IPS-NIHi11 (cell line): ENCODE measurements around the gene LRRN3.
A peak's percentile ranks its signal among the peaks of the same experiment; 100 is the strongest.
"Not testable (repeated sequence)": the region's sequence is repeated elsewhere in the genome, so short reads cannot be mapped to it uniquely, and the experiment has no call there.

Source experiments
- DNase-seq: peaks from one replicate; pipeline ENCODE4 v3.0.0; 2012; ENCODE audit warnings: mixed read lengths, low spot score

Gene LRRN3

GRCh38 chr7:111090846-111091245, at the start of gene LRRN3:
Gene LRRN3, plus strand, starts transcription at chr7:111091127. Its CDS starts 31,646 bp downstream, at chr7:111122773.
- no peak for DNase-seq

- DNase-seq: no peak
Measured at GRCh38 chr7:111041577-111041976, 49.4 kb upstream of the LRRN3 start.

GRCh38 chr7:111042842-111043241, 48.1 kb upstream of the LRRN3 start:
- DNase-seq: no peak

DNA sequence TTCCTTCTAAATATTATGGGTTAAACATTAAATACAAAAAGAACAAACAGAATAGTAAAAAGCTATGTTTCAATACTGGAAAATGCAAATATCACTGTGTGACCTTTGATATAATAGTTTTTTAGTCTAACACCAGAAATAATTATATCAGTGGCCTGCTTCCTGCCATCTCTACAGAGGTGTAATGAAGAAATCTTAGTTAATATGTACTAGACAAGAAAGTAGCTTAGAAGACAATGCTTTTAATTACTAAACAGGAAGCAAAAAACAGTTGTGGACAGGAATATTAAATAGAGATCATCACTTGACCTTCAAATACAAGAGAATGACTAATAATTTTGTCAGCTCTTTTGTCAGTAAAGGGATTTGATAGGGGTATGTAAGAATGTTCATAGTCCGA, 47.4 kb upstream of the LRRN3 start:
- no peak for DNase-seq

- no peak for DNase-seq
Measured at GRCh38 chr7:111045449-111045848, 45.5 kb upstream of the LRRN3 start.

DNA sequence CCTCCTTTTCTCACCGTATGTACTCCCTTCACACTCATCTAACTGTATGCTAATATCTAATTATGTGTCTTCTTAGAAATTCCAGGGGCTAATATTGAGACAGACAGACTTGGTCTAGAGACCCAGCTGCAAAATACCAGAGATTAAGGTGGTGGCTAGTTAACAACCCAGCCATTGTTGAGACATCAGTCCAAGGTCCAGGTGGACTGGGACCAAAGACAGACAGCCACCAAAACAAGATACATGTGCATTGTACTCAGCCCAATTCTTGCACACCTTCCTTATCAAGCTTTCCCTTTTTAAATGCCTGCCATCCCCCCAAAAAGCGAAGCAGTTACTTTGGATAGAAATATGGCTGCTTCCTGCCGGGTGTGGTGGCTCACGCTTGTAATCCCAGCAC, 43.3 kb upstream of the LRRN3 start:
- no peak for DNase-seq

- DNase-seq: no peak
Measured at GRCh38 chr7:111049971-111050680, 40.8 kb upstream of the LRRN3 start.

DNA sequence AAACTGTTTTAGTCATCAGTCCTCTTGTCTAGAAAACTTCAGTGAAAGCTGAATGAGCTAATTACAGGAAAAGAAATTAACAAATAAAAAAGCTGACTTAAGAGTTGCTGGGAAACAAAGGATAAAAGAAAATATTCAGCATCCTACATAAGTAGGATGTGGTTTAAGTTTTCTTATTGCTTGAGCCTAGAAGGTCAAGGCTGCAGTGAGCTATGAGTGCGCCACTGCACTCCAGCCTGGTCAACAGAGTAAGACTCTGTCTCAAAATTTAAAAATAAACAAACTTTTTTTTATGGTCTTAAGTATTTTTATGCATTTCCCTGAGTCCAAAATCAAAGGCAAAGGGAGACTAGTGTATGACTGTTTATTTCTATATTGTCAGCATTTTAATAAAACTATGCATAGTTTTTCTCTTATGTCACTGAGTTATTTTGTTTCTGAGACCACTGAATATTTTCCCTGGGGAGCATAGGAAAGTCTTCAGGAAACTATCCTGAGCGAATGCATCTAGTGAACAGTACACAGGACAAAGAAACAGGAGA, 40.0 kb upstream of the LRRN3 start:
- no peak for DNase-seq

- peak; percentile 31 for DNase-seq
Measured at GRCh38 chr7:111051832-111052231, 39.1 kb upstream of the LRRN3 start.

GRCh38 chr7:111053035-111053434, 37.9 kb upstream of the LRRN3 start:
- no peak for DNase-seq

- DNase-seq: no peak
Measured at GRCh38 chr7:111056371-111056770, 34.6 kb upstream of the LRRN3 start.

DNA sequence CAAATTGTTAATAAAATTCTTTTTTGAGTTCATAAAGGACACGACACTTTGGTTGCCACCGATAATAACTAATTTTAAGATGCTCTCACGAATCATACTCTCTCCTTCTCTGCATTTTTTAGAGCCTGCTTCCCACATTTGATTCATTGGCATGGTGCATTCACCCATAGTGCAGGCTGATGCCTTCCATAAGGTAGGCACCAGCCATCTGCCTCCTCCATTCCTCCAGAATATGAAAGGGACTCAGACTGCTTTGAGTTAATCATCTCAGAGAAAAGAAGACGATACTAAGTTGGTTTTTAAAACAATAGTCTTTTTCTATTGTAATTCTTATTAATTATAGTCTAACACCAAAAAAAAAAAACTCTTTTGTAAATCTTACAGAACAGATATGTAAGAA, 33.9 kb upstream of the LRRN3 start:
- DNase-seq: no peak

- DNase-seq: no peak
Measured at GRCh38 chr7:111059833-111060232, 31.1 kb upstream of the LRRN3 start.

GRCh38 chr7:111063166-111063565, 27.8 kb upstream of the LRRN3 start:
- no peak for DNase-seq

DNA sequence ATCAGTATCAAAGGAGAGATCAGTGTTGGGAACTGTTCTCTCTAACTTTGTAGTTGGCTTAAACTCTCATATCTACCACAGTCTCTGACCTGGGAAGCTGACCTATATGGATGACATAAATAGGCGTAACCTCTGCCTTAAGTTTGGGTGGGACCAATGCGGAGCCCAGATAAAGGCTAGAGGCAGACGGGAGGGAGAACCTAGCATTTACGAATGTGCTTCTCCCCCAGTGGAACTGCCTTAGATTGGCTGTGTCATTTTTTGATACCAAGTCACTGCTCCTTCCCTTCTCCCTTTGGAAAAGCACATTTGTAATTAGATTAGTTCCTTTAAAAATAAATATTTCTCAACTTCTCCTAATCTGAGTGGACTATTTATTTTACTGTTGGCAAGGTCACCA, 23.7 kb upstream of the LRRN3 start:
- DNase-seq: no peak

- DNase-seq: no peak
Measured at GRCh38 chr7:111067682-111068081, 23.2 kb upstream of the LRRN3 start.

GRCh38 chr7:111068618-111069017, 22.3 kb upstream of the LRRN3 start:
- no peak for DNase-seq

DNA sequence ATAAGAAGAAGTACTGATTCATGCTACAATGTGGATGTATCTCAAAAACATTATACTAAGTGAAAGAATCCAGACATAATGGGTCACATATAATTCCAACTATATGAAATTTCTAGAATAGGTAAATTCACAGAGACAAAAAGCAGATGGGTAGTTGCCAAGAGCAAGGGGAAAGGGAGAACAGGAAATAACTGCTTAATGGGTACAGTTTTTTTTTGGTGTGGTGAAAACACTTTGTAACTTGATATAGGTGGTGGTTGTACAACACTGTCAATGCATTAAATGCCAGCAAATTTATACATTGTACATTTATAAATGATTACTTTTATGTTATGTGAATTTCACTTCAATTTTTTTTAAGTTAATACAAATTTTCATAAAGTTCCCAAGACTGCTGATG, 19.4 kb upstream of the LRRN3 start:
- no peak for DNase-seq

GRCh38 chr7:111072658-111073057, 18.3 kb upstream of the LRRN3 start:
- not testable (repeated sequence) for DNase-seq

DNA sequence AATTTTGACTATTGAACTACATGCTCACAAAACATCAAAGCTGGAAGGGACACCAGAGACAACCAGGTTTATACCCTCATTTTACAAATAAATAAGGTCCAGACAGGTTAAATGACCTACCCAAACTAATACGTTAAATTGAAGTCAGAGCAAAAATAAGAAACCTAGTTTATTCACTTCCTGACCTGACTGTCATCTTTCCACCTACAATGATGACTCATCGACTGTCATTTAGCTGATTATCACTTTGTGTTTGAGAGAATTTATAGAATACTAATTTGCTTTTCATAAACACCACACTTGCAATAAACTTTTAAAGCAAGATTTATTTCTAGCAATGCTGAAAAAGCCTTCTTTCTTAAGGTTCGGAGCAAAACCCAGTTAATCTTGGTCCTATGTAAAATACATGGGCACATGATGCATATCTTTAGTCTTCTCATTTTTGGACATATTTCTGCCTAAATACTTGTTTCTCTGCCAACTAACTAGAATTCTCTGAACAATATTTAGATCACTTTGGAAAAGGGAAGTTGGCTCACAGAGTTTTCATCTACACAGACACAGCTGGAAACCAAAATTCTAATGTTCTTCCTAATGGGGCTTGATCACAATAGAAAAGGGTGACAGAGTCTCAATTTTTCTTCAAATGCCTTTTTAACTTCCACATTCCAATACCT, 16.7 kb upstream of the LRRN3 start:
- no peak for DNase-seq

DNA sequence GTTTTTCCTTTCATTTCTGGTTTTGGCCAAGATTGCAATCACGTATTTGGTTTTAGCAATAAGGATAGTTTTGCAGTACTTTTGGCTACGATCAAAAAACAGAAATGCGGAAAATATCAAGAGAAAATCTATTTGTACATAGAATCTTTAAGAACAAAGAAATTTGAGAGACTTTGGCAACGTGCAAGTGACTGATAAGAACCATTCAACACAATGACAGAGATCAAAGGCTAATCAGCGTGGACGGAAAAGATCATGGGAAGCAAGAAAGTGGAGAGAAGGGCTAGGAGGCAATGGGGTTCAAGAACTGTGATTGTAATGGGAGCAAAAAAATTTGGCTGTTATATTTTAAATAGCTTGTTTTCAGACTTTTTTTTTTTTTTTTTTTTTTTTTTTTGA, 16.2 kb upstream of the LRRN3 start:
- no peak for DNase-seq

GRCh38 chr7:111075498-111075897, 15.4 kb upstream of the LRRN3 start:
- DNase-seq: no peak

DNA sequence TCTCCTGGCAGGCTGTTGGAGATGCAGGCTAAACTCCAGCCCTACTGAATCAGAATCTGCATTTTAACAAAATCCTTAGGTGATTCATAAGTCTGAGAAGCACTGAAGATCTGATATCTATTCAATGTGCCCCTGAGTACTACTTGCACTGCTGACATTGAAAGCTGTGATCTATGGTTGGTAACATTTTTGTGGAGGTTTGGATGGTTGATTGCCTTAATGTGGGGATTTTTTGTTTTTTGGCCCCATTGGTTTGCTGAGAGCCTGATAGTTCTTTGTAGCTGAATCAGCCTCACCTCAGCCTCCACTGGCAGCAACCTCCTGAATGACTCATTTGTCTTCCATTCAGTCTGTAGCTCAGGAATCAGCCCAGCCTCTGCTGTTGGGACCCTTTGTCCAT, 14.7 kb upstream of the LRRN3 start:
- DNase-seq: no peak

DNA sequence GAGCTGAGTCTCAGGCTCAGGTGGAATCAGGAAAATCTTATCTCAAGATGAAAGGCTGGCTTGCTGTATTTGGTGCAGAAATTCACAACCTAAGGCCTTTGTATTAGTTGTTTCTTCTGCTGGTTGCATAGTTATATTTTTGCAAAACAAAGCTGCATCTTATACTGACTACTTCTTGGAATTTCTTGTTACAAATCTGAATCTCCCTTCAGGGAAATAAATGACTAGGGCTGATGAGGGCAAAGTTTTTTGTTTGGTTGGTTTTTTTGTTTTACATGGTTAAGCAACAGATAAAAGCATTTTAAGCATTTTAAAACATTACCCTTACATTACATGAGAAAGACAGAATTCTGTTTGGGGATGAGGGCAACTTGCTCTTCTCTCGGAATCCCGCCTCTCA, 13.9 kb upstream of the LRRN3 start:
- DNase-seq: no peak
